GM10248 (cell line): ENCODE results near the gene RNF41.
"Not testable (repeated sequence)": the region's sequence is repeated elsewhere in the genome, so short reads cannot be mapped to it uniquely, and the experiment has no call there.

ENCODE experiments used
- CTCF ChIA-PET: fragments of 300-600 bp; sonication (Branson Sonifier 250); formaldehyde crosslinking; extraction: SDS; loops from one replicate; lab custom pipeline; 2021; ENCODE audit warnings: antibody characterized with exemption; lab: Yijun Ruan, JAX
- POLR2A ChIA-PET: fragments of 350-650 bp; sonication (Branson Sonifier 250); formaldehyde crosslinking; extraction: SDS; loops from one replicate; lab custom pipeline; 2020; ENCODE audit warnings: antibody characterized with exemption; lab: Yijun Ruan, JAX
- DNase-seq: peaks from one replicate; pipeline ENCODE4 v3.0.0; 2012; ENCODE audit errors: extremely low spot score
- CTCF ChIP-seq: IDR thresholded peaks from 2 replicates; pipeline ENCODE4 v1.5.1; 2012; ENCODE audit warnings: mild to moderate bottlenecking, low read depth; ENCODE audit errors: extremely low read depth, missing control alignments, control extremely low read depth

RNF41 gene

GRCh38 chr12:56158926-56159461 lies 62.7 kb downstream of the RNF41 start:
- DNase-seq = peak; percentile 38
- CTCF ChIA-PET = interaction anchor here (0.7 to 2.2 kb wide), 12 partner anchors 13 to 478 kb away, joined by 3 to 10 read pairs (median 5); partner anchors contain the start of genes ESYT1, SMARCC2, STAT2 and ZC3H10
- POLR2A ChIA-PET = interaction anchor here (0.5 to 1.4 kb wide), 3 partner anchors 8 to 91 kb away, joined by 3 to 8 read pairs (median 6); partner anchors contain the start of gene SMARCC2
- TF ChIP-seq CTCF = no peak

GRCh38 chr12:56158029-56158925 lies 63.4 kb downstream of the RNF41 start, which contains the start of gene MYL6:
MYL6 (plus strand) TSS chr12:56158359; CDS start chr12:56158402, 43 bp downstream.
- no peak for TF ChIP-seq CTCF
- peak; percentile 94 for DNase-seq
- ChIA-PET POLR2A (interaction anchor here (0.6 to 1.0 kb wide), 3 partner anchors 30 to 493 kb away, joined by 3 read pairs; partner anchors contain the start of gene ESYT1), CTCF (interaction anchor here (0.7 to 2.2 kb wide), 10 partner anchors 14 to 479 kb away, joined by 3 to 10 read pairs (median 6); partner anchors contain the start of genes ESYT1, SMARCC2, STAT2 and ZC3H10)

GRCh38 chr12:56157201-56158028 lies 64.3 kb downstream of the RNF41 start:
- DNase-seq = peak; percentile 81
- TF ChIP-seq CTCF = peak; percentile 37
- ChIA-PET CTCF (interaction anchor here (1.0 to 3.8 kb wide), 7 partner anchors 10 to 480 kb away, joined by 3 to 16 read pairs (median 5); partner anchors contain the start of genes ESYT1, SMARCC2 and ZC3H10), POLR2A (interaction anchor here (1.0 kb wide), 1 partner anchor 29 kb away, joined by 3 read pairs; the partner anchor contains the start of gene ESYT1)

- DNase-seq = not testable (repeated sequence)
- POLR2A ChIA-PET = interaction anchor here (0.7 kb wide), 1 partner anchor 326 kb away, joined by 5 read pairs; no protein-coding TSS in a partner anchor
- CTCF ChIA-PET = interaction anchor here (1.0 to 3.8 kb wide), 6 partner anchors 9 to 38 kb away, joined by 3 to 16 read pairs (median 4); partner anchors contain the start of genes ESYT1, SMARCC2 and ZC3H10
These were observed 65.1 kb downstream of the RNF41 start for GRCh38 chr12:56156464-56157200.

GRCh38 chr12:56155256-56155845 lies 66.4 kb downstream of the RNF41 start:
- ChIA-PET POLR2A (no interaction called here), CTCF (interaction anchor here (1.2 to 3.8 kb wide), 6 partner anchors 18 to 37 kb away, joined by 3 to 16 read pairs (median 4); partner anchors contain the start of genes ESYT1, SMARCC2 and ZC3H10)
- TF ChIP-seq CTCF = no peak
- no peak for DNase-seq
